ENCODE data around the gene VWA3A.

DNA sequence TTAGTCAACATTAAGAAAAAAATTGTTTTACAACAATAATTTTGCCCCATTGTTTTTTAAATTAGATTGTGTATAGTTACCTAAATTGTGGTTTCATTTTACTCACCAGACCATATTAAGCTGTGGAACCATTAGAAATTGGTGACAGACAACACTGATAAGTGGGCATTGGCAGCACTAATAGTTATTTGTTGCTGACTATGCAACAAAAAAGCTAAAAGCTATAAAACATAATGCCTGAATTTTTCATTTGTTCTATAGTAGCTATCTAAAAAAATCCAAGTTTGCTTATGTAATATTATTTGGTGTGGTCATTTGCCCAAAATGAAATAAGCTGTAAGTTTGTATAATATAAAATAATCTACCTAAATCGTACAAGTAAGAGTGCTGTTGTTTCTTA lies 13.7 kb upstream of the VWA3A start:
- TF ChIP-seq, protein P1, sequence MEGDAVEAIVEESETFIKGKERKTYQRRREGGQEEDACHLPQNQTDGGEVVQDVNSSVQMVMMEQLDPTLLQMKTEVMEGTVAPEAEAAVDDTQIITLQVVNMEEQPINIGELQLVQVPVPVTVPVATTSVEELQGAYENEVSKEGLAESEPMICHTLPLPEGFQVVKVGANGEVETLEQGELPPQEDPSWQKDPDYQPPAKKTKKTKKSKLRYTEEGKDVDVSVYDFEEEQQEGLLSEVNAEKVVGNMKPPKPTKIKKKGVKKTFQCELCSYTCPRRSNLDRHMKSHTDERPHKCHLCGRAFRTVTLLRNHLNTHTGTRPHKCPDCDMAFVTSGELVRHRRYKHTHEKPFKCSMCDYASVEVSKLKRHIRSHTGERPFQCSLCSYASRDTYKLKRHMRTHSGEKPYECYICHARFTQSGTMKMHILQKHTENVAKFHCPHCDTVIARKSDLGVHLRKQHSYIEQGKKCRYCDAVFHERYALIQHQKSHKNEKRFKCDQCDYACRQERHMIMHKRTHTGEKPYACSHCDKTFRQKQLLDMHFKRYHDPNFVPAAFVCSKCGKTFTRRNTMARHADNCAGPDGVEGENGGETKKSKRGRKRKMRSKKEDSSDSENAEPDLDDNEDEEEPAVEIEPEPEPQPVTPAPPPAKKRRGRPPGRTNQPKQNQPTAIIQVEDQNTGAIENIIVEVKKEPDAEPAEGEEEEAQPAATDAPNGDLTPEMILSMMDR (IDR thresholded peaks at IDR 0.05) = no peak
- no peak for TF ChIP-seq POLR2A (IDR thresholded peaks at IDR 0.05)

All from uterus (tissue), 2 donors.